Tibial nerve (tissue), 4 donors: Measurements from ENCODE around the gene CCR4. TPM values are rescaled to one million over a fixed set of nuclear protein-coding genes. Genes with fewer than 3 reads are reported as not detected.
"Not testable (repeated sequence)": the region's sequence is repeated elsewhere in the genome, so short reads cannot be mapped to it uniquely, and the experiment has no call there.

ENCODE experiments used
- DNase-seq, 2 donors: peaks; one replicate each; pipeline ENCODE4 v3.0.0-alpha.2; 2019; ENCODE audit warnings: low spot score in 2 of 2
- H3K27ac ChIP-seq, 4 donors: fragments of 200-600 bp; sonication (generic) in 3 of 4; one replicate each; pipeline ENCODE4 v1.5.1; 2017 to 2019; ENCODE audit warnings: mild to moderate bottlenecking in 1 of 4
- H3K27me3 ChIP-seq, 2 donors: fragments of 200-600 bp; sonication (generic) in 1 of 2; one replicate each; pipeline versions ENCODE4 v1.5.1 to v1.6.0; 2017 to 2019
- H3K36me3 ChIP-seq, 3 donors: fragments of 200-600 bp; sonication (generic); one replicate each; pipeline ENCODE4 v1.5.1; 2018 to 2019
- H3K4me1 ChIP-seq, 4 donors: fragments of 200-600 bp; sonication (generic) in 3 of 4; one replicate each; pipeline ENCODE4 v1.5.1; 2017 to 2019
- H3K4me3 ChIP-seq, 4 donors: fragments of 200-600 bp; sonication (generic) in 3 of 4; one replicate each; pipeline ENCODE4 v1.5.1; 2017 to 2019; ENCODE audit warnings: mild to moderate bottlenecking in 1 of 4, moderate library complexity in 1 of 4
- H3K9me3 ChIP-seq, 4 donors: fragments of 200-600 bp; sonication (generic) in 3 of 4; one replicate each; pipeline ENCODE4 v1.5.1; 2017 to 2019
- EP300 ChIP-seq, 2 donors: sonication (generic); formaldehyde crosslinking; IDR thresholded peaks; one replicate each; pipeline ENCODE4 v1.6.1; 2017; ENCODE audit warnings: antibody characterized with exemption in 2 of 2, mild to moderate bottlenecking in 1 of 2
- POLR2A ChIP-seq, 2 donors: fragments of 450-650 bp; IDR thresholded peaks; one replicate each; pipeline ENCODE4 v1.6.1; 2017; ENCODE audit warnings: antibody characterized with exemption in 2 of 2, mild to moderate bottlenecking in 2 of 2, moderate library complexity in 2 of 2
- WGBS, 2 donors: methylation state at CpG; one replicate each; pipeline ENCODE4 v1.1.5; 2018; 5-methylcytosine and 5-hydroxymethylcytosine counted together
- total RNA-seq, 4 donors: library from RNA; depleted of rRNA; stranded (reverse); fragments of >200 nt; gene quantifications; one replicate each; pipeline ENCODE4 v1.1.0, GENCODE V29; 2016
- TF ChIP-seq, protein P1 (sequence below), 5 experiments: fragments of 200-600 bp in 3 of 5; fragments of 450-650 bp in 2 of 5; sonication (generic) in 3 of 5; IDR thresholded peaks; one replicate each; pipeline ENCODE4 v1.5.1; 2016 to 2019; ENCODE audit warnings: antibody characterized with exemption in 5 of 5, mild to moderate bottlenecking in 3 of 5, moderate library complexity in 2 of 5

CCR4 gene
- total RNA-seq: under 1 TPM in 2 of 4 donors, not detected in 2; 0.21 to 0.30 TPM

DNA sequence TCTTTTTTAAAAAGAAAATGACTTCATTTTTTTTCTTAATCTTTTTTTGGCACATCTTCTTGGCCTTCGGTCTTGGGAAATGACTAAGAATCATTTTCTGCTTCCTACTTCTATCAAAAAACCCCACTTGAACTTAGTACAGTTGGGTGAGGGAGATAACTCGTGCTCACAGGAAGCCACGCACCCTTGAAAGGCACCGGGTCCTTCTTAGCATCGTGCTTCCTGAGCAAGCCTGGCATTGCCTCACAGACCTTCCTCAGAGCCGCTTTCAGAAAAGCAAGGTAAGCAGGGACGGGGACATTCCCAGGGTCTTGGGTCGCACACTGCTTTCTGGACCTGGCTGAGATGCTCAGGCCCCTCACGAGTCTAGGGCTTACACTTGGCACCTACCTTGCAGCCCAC, at the start of gene CCR4:
Gene CCR4 (plus strand): TSS at position 235 of the 402 bp plus-strand sequence. CDS start 1,779 bp downstream, outside the sequence.
- Histone ChIP-seq H3K4me3 (no peak within 1 kb of the TSS), H3K36me3 (no peaks in the 10 kb centered on the region), H3K27ac (no peak within 1 kb of the TSS), H3K9me3 (no peaks in the 10 kb centered on the region), H3K27me3 (no peaks in the 10 kb centered on the region), H3K4me1 (no peaks in the 10 kb centered on the region)
- DNase-seq: no peak
- 64 to 71% methylated on average over 9 of the region's 9 CpGs for WGBS, 2 donors
- TF ChIP-seq, protein P1, sequence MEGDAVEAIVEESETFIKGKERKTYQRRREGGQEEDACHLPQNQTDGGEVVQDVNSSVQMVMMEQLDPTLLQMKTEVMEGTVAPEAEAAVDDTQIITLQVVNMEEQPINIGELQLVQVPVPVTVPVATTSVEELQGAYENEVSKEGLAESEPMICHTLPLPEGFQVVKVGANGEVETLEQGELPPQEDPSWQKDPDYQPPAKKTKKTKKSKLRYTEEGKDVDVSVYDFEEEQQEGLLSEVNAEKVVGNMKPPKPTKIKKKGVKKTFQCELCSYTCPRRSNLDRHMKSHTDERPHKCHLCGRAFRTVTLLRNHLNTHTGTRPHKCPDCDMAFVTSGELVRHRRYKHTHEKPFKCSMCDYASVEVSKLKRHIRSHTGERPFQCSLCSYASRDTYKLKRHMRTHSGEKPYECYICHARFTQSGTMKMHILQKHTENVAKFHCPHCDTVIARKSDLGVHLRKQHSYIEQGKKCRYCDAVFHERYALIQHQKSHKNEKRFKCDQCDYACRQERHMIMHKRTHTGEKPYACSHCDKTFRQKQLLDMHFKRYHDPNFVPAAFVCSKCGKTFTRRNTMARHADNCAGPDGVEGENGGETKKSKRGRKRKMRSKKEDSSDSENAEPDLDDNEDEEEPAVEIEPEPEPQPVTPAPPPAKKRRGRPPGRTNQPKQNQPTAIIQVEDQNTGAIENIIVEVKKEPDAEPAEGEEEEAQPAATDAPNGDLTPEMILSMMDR (IDR thresholded peaks at IDR 0.05): no peak
- TF ChIP-seq EP300 (IDR thresholded peaks at IDR 0.05) (no peak), POLR2A (IDR thresholded peaks at IDR 0.05) (no peak)

DNA sequence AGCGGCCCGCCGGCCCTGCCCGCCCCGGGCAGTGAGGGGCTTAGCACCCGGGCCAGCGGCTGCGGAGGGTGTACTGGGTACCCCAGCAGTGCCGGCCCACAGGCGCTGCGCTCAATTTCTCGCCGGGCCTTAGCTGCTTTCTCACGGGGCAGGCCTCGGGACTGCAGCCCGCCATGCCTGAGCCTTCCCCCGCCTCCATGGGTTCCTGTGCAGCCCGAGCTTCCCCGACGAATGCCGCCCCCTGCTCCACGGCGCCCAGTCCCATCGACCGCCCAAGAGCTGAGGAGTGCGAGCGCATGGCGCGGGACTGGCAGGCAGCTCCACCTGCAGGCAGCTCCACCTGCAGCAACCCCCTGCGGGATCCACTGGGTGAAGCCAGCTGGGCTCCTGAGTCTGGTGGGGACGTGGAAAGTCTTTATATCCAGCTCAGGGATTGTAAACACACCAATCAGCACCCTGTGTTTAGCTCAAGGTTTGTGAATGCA, 48.5 kb upstream of the CCR4 start:
- H3K27ac ChIP-seq, H3K36me3 ChIP-seq, H3K4me1 ChIP-seq, H3K9me3 ChIP-seq, DNase-seq, H3K27me3 ChIP-seq: not testable (repeated sequence)
- TF ChIP-seq, protein P1 (IDR thresholded peaks at IDR 0.05): peak in 1 of 5 experiments; percentile 9
- 55% methylated on average over 23 of the region's 31 CpGs; no CpG with 5 or more reads in 1 of the 2 donors for WGBS, 2 donors
- H3K4me3 ChIP-seq: peak overlapping the region in 2 of 4 donors; percentile 18 to 32

DNA sequence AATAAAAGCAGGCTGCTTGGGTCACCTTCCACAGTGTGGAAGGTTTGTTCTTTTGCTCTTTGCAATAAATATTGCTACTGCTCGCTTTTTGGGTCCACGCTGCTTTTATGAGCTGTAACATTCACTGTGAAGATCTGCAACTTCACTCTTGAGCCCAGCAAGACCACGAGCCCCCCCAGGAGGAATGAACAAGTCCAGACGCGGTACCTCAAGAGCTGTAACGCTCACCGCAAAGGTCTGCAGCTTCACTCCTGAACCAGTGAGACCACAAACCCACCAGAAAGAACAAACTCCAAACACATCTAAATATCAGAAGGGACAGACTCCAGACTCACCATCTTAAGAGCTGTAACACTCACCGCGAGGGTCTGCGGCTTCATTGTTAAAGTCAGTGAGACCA, 47.5 kb upstream of the CCR4 start:
- Histone ChIP-seq H3K27ac (no peak overlapping the region), H3K36me3 (no peaks in the 10 kb centered on the region), H3K4me3 (no peak overlapping the region), H3K4me1 (peaks cover 0 to 6% (median 0%) of the 10 kb centered on the region in 4 donors), H3K27me3 (no peaks in the 10 kb centered on the region), H3K9me3 (no peaks in the 10 kb centered on the region)
- no peak for DNase-seq
- 92 to 93% methylated on average over 10 of the region's 10 CpGs for WGBS, 2 donors
- TF ChIP-seq EP300 (IDR thresholded peaks at IDR 0.05) (no peak), POLR2A (IDR thresholded peaks at IDR 0.05) (no peak)
- TF ChIP-seq, protein P1 (IDR thresholded peaks at IDR 0.05): no peak

DNA sequence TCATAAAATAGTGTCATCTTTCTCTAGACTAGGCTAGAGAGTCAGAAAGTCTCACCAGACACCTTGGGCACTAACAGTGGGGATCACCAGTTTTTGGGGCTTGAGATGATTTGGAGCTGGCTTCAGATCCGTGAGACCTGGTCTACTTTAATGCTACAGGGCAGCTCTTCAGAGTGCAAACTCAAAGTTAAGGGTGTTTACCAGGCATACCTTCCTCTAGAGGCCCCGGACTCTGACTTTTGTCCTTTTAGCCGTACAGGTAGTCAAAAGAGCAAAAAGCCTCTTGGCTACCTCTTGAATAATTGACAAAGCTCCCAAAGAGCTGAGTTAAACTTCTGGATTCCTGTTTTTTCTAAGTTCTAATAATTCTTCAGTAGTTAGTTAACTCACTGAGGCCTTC, 41.4 kb upstream of the CCR4 start:
- no peak for DNase-seq
- Histone ChIP-seq H3K27me3 (no peaks in the 10 kb centered on the region), H3K9me3 (no peaks in the 10 kb centered on the region), H3K36me3 (no peaks in the 10 kb centered on the region), H3K27ac (no peak overlapping the region), H3K4me3 (no peak overlapping the region), H3K4me1 (peaks cover 0 to 4% (median 0%) of the 10 kb centered on the region in 4 donors)
- TF ChIP-seq POLR2A (IDR thresholded peaks at IDR 0.05) (no peak), EP300 (IDR thresholded peaks at IDR 0.05) (no peak)
- TF ChIP-seq, protein P1 (IDR thresholded peaks at IDR 0.05): no peak
- 90 to 93% methylated on average over 3 of the region's 3 CpGs for WGBS, 2 donors

DNA sequence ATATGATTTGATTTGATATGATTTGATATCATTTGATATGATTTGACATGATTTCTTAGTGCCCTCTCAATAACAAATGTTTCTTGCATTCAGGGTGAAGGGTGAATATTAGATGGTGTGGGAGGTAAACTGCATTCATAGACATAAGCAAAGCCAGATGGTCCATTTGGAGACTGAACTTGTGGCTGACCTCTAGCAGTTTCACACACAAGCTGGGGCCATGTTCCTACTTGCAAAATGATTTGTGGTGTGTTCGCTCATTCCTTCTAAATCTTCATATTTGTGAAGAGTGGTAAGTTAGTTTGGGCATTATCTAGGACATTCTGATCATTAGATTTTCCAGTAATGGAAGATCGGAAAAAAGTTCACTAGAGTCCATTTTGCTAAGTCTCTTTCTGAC, 40.5 kb upstream of the CCR4 start:
- TF ChIP-seq EP300 (IDR thresholded peaks at IDR 0.05) (no peak), POLR2A (IDR thresholded peaks at IDR 0.05) (no peak)
- TF ChIP-seq, protein P1 (IDR thresholded peaks at IDR 0.05): no peak
- Histone ChIP-seq H3K27ac (peak overlapping the region in 2 of 4 donors; percentile 17 to 24), H3K4me1 (peaks cover 0 to 5% (median 0%) of the 10 kb centered on the region in 4 donors), H3K4me3 (no peak overlapping the region), H3K9me3 (no peaks in the 10 kb centered on the region), H3K27me3 (no peaks in the 10 kb centered on the region), H3K36me3 (no peaks in the 10 kb centered on the region)
- 69 to 74% methylated on average over 2 of the region's 2 CpGs for WGBS, 2 donors
- no peak for DNase-seq
